ENCODE measurements around the gene CENPF. TPM values are rescaled to one million over a fixed set of nuclear protein-coding genes. Genes with fewer than 3 reads are reported as not detected.

Gene CENPF
- total and polyA plus RNA-seq, 2 of the 13 experiments (the other 11 are each of a cell fraction or from before 2014, with no cell fraction given): 14.7 to 84.9 TPM

GRCh38 chr1:214678386-214678785 is 75.4 kb downstream of the CENPF start (continued):
- TF ChIP-seq TBL1XR1 (IDR thresholded peaks at IDR 0.05; ENCODE audit: borderline replicate concordance, low read length, partially characterized antibody): peak; percentile 31
- TF ChIP-seq NFIB (CRISPR knock-in tag; IDR thresholded peaks at IDR 0.05; ENCODE audit: borderline replicate concordance): no peak
- TF ChIP-seq EP300 (IDR thresholded peaks at IDR 0.05; ENCODE audit: low read depth in 2 of 2, low read length in 2 of 2): peak; percentile 43 to 91; a peak in 3 of 4 replicates
- TF ChIP-seq EP300 (CRISPR knock-in tag; IDR thresholded peaks at IDR 0.05; ENCODE audit: borderline replicate concordance): peak; percentile 65; the same call in 1 of the 2 replicates
- TF ChIP-seq ZNF790 (CRISPR knock-in tag; IDR thresholded peaks at IDR 0.05; ENCODE audit: borderline replicate concordance): no peak
- TF ChIP-seq, protein P1, sequence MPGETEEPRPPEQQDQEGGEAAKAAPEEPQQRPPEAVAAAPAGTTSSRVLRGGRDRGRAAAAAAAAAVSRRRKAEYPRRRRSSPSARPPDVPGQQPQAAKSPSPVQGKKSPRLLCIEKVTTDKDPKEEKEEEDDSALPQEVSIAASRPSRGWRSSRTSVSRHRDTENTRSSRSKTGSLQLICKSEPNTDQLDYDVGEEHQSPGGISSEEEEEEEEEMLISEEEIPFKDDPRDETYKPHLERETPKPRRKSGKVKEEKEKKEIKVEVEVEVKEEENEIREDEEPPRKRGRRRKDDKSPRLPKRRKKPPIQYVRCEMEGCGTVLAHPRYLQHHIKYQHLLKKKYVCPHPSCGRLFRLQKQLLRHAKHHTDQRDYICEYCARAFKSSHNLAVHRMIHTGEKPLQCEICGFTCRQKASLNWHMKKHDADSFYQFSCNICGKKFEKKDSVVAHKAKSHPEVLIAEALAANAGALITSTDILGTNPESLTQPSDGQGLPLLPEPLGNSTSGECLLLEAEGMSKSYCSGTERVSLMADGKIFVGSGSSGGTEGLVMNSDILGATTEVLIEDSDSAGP (CRISPR knock-in tag; IDR thresholded peaks at IDR 0.05; ENCODE audit: borderline replicate concordance): no peak
- TF ChIP-seq SAFB2 (CRISPR knock-in tag; IDR thresholded peaks at IDR 0.05; ENCODE audit: borderline replicate concordance, low read depth): no peak; the same call in 1 of the 2 replicates
- no peak for TF ChIP-seq TRIM22 (IDR thresholded peaks at IDR 0.05)
- no peak for TF ChIP-seq ZNF350 (CRISPR knock-in tag; IDR thresholded peaks at IDR 0.05; ENCODE audit: borderline replicate concordance, low read depth)
- TF ChIP-seq MEIS1 (CRISPR knock-in tag; IDR thresholded peaks at IDR 0.05; ENCODE audit: borderline replicate concordance): no peak
- no peak for TF ChIP-seq ZNF10 (CRISPR knock-in tag; IDR thresholded peaks at IDR 0.05; ENCODE audit: borderline replicate concordance, low read depth)
- TF ChIP-seq ZNF816 (CRISPR knock-in tag; IDR thresholded peaks at IDR 0.05; ENCODE audit: borderline replicate concordance): peak; percentile 75; the same call in 1 of the 2 replicates
- no peak for TF ChIP-seq ZBTB3 (CRISPR knock-in tag; IDR thresholded peaks at IDR 0.05; ENCODE audit: borderline replicate concordance, low read depth)
- TF ChIP-seq MZF1 (CRISPR knock-in tag; IDR thresholded peaks at IDR 0.05; ENCODE audit: borderline replicate concordance): no peak
- TF ChIP-seq, protein P2, sequence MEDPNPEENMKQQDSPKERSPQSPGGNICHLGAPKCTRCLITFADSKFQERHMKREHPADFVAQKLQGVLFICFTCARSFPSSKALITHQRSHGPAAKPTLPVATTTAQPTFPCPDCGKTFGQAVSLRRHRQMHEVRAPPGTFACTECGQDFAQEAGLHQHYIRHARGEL (CRISPR knock-in tag; IDR thresholded peaks at IDR 0.05): no peak
- TF ChIP-seq ZMYM2 (CRISPR knock-in tag; IDR thresholded peaks at IDR 0.05): peak; percentile 91
- no peak for TF ChIP-seq ZNF343 (CRISPR knock-in tag; IDR thresholded peaks at IDR 0.05)
- no peak for TF ChIP-seq KLF9 (CRISPR knock-in tag; IDR thresholded peaks at IDR 0.05; ENCODE audit: low read depth)
- TF ChIP-seq JUNB (CRISPR knock-in tag; IDR thresholded peaks at IDR 0.05; ENCODE audit: borderline replicate concordance): peak; percentile 93
- no peak for TF ChIP-seq RBFOX2 (IDR thresholded peaks at IDR 0.05; ENCODE audit: low read depth, low read length)
- peak; percentile 61; the same call in 1 of the 2 replicates for TF ChIP-seq MIXL1 (CRISPR knock-in tag; IDR thresholded peaks at IDR 0.05)
- TF ChIP-seq ZNF224 (CRISPR knock-in tag; IDR thresholded peaks at IDR 0.05): no peak
- TF ChIP-seq, protein P3, sequence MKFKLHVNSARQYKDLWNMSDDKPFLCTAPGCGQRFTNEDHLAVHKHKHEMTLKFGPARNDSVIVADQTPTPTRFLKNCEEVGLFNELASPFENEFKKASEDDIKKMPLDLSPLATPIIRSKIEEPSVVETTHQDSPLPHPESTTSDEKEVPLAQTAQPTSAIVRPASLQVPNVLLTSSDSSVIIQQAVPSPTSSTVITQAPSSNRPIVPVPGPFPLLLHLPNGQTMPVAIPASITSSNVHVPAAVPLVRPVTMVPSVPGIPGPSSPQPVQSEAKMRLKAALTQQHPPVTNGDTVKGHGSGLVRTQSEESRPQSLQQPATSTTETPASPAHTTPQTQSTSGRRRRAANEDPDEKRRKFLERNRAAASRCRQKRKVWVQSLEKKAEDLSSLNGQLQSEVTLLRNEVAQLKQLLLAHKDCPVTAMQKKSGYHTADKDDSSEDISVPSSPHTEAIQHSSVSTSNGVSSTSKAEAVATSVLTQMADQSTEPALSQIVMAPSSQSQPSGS (CRISPR knock-in tag; IDR thresholded peaks at IDR 0.05): peak; percentile 66; the same call in 1 of the 2 replicates
- TF ChIP-seq ZFY (CRISPR knock-in tag; IDR thresholded peaks at IDR 0.05): no peak
- no peak for TF ChIP-seq ZNF230 (CRISPR knock-in tag; IDR thresholded peaks at IDR 0.05)
- no peak for TF ChIP-seq ZNF678 (CRISPR knock-in tag; IDR thresholded peaks at IDR 0.05)
- TF ChIP-seq ARNT2 (CRISPR knock-in tag; IDR thresholded peaks at IDR 0.05; ENCODE audit: low read depth): no peak
- TF ChIP-seq NR1H2 (CRISPR knock-in tag; IDR thresholded peaks at IDR 0.05; ENCODE audit: borderline replicate concordance, low read depth): no peak
